ENCODE measurements around the gene ZEB1. TPM values are rescaled to one million over a fixed set of nuclear protein-coding genes. Genes with fewer than 3 reads are reported as not detected.

ZEB1 gene
- total RNA-seq, 1 donor from 2014 or later, result 46.4 TPM

DNA sequence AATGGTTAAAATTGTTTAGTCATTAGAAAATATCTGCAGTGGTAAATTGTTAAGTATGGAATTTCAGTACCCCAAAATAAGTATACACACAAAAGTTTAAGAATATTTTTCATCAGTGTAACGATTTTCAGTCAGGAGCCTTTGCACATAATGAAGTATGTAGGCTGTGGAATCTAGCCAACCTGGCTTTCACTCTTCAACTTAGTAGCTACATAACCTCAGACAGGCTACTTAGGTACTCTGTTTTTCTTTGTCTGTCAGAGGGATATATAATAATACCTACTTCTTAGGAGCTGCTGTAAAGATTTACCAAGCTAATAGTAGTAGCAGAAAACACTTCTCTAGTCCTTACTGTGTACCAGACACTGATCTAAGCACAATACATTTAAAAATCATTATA is 137.5 kb downstream of the ZEB1 start:
- H3K36me3 ChIP-seq, result no peaks in the 10 kb centered on the region
- no peak for DNase-seq
- ATAC-seq, result no peak
- no peak overlapping the region for H3K4me3 ChIP-seq
- H3K27ac ChIP-seq, result no peak overlapping the region
- no peaks in the 10 kb centered on the region for H3K4me1 ChIP-seq
- H3K27me3 ChIP-seq (ENCODE audit: low read depth), result no peaks in the 10 kb centered on the region
- intact Hi-C loops (cut with DNase I), result no loop called here
- no peak for TF ChIP-seq CTCF (IDR thresholded peaks at IDR 0.05)
- no peaks in the 10 kb centered on the region for H3K9me3 ChIP-seq

- Histone ChIP-seq H3K36me3 (no peaks in the 10 kb centered on the region), H3K4me3 (no peak overlapping the region), H3K4me1 (no peaks in the 10 kb centered on the region), H3K9me3 (no peaks in the 10 kb centered on the region), H3K27ac (no peak overlapping the region), H3K27me3 (ENCODE audit: low read depth) (no peaks in the 10 kb centered on the region)
- ATAC-seq (no peak), DNase-seq (no peak)
- intact Hi-C loops (cut with DNase I), result no loop called here
- no peak for TF ChIP-seq CTCF (IDR thresholded peaks at IDR 0.05)
These were observed 138.8 kb downstream of the ZEB1 start for GRCh38 chr10:31457858-31458257.

DNA sequence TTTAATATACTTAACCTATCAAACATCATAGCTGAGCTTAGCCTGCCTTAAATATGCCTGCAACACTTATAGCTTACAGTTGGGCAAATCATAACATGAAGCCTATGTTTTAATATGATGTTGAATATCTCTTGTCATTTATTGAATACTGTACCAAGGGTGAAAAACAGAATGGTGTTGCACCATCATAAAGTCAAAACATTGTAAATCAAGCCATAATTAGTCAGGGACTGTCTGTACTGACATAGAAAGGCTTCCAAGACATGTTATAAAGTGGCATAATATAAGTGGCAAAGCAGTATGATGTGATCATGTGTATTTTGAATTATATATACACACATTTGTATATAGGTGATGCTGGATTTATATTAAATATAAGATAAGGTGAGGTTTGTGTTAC is 140.0 kb downstream of the ZEB1 start:
- H3K27me3 ChIP-seq (ENCODE audit: low read depth), result no peaks in the 10 kb centered on the region
- H3K9me3 ChIP-seq, result peaks cover 8% of the 10 kb centered on the region
- no peak for TF ChIP-seq CTCF (IDR thresholded peaks at IDR 0.05)
- H3K4me3 ChIP-seq, result no peak overlapping the region
- DNase-seq (no peak), ATAC-seq (no peak)
- no peak overlapping the region for H3K27ac ChIP-seq
- H3K36me3 ChIP-seq, result no peaks in the 10 kb centered on the region
- H3K4me1 ChIP-seq, result no peaks in the 10 kb centered on the region
- intact Hi-C loops (cut with DNase I), result no loop called here

- no peak for TF ChIP-seq CTCF (IDR thresholded peaks at IDR 0.05)
- Histone ChIP-seq H3K27ac (no peak overlapping the region), H3K27me3 (ENCODE audit: low read depth) (no peaks in the 10 kb centered on the region), H3K9me3 (peaks cover 20% of the 10 kb centered on the region), H3K4me1 (no peaks in the 10 kb centered on the region), H3K4me3 (no peak overlapping the region), H3K36me3 (no peaks in the 10 kb centered on the region)
- intact Hi-C loops (cut with DNase I), result no loop called here
- ATAC-seq, result no peak
- DNase-seq, result no peak
These were observed 141.2 kb downstream of the ZEB1 start for GRCh38 chr10:31460242-31460641.

DNA sequence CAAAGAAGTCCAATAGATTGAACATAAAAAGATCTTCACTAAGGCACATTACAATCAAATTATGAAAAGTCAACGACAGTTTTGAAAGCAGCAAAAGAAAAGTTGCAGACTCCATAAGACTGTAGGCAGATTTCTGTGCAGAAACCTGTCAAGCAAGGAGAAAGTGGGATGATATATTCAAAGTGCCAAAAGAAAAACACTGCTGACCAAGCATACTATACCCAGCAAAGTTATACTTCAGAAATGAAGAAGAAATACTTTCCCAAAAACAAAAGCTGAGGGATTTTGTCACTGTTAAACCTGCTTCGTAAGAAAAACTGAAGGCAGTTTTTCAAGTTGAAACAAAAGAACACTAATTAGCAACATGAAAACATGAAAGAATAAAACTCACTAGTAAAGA is 145.5 kb downstream of the ZEB1 start:
- H3K4me1 ChIP-seq, result no peaks in the 10 kb centered on the region
- intact Hi-C loops (cut with DNase I), result no loop called here
- H3K4me3 ChIP-seq, result no peak overlapping the region
- DNase-seq (no peak), ATAC-seq (no peak)
- peaks cover 20% of the 10 kb centered on the region for H3K9me3 ChIP-seq
- no peak for TF ChIP-seq CTCF (IDR thresholded peaks at IDR 0.05)
- no peaks in the 10 kb centered on the region for H3K27me3 ChIP-seq (ENCODE audit: low read depth)
- no peaks in the 10 kb centered on the region for H3K36me3 ChIP-seq
- no peak overlapping the region for H3K27ac ChIP-seq

GRCh38 chr10:31466313-31466712 is 147.3 kb downstream of the ZEB1 start:
- intact Hi-C loops (cut with DNase I), result no loop called here
- no peak for ATAC-seq

More at GRCh38 chr10:31466313-31466712, 147.3 kb downstream of the ZEB1 start:
- no peaks in the 10 kb centered on the region for H3K4me1 ChIP-seq
- H3K27ac ChIP-seq, result no peak overlapping the region
- H3K4me3 ChIP-seq, result no peak overlapping the region
- no peaks in the 10 kb centered on the region for H3K36me3 ChIP-seq
- peaks cover 20% of the 10 kb centered on the region for H3K9me3 ChIP-seq
- TF ChIP-seq CTCF (IDR thresholded peaks at IDR 0.05), result no peak
- no peaks in the 10 kb centered on the region for H3K27me3 ChIP-seq (ENCODE audit: low read depth)
- no peak for DNase-seq

Measured in lower lobe of right lung (tissue), 2 donors.